ENCODE results near the gene AP5Z1.

The AP5Z1 gene

DNA sequence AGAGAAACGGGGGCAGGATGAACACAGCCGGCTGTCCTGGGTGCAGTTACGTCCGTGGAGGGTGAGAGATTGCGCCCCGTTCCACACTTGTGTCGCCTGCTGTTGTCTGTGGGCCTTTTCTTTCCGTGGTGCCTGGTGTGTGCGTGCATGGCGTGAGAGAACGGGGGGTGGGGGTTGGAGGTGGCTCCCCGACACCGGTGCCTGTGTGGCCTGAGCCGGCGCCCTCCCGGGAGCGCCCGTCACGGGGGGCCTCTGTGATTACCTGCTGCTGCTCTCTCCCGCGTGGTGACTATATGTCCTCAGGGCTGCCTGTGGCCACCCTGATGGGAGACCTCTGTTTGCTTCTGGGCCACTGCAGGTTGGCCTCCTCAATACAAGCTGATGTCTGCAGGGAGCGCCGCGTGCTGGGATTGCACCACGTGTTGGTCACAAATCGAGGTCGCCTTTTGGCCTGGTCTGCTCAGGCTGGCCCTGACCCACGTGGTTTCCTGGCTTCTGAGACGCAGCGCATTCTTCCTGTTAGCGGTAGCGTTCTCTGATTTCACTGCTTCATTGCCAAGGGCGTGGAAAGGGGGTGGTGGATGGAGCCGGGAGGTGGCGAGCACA, 10.9 kb upstream of the AP5Z1 start:
- Histone ChIP-seq H3K4me2 (no peak overlapping the region), H3K36me3 (peaks cover 93% of the 10 kb centered on the region), H3K9me3 (no peaks in the 10 kb centered on the region), H3K4me1 (0 out of 2 replicates have a peak, but pooled peaks cover 1% of the 10 kb centered on the region), H3K9ac (no peak overlapping the region), H3K27me3 (no peaks in the 10 kb centered on the region), H3K4me3 (no peak overlapping the region), H4K20me1 (peaks cover 80% of the 10 kb centered on the region), H3K27ac (no peak overlapping the region)
- TF ChIP-seq Cebpa-rat (IDR thresholded peaks at IDR 0.05): no peak

GRCh38 chr7:4765776-4766490, 9.5 kb upstream of the AP5Z1 start:
- no peak overlapping the region for H3K4me3 ChIP-seq
- no peak for TF ChIP-seq Cebpa-rat (IDR thresholded peaks at IDR 0.05)
- no peak overlapping the region for H3K27ac ChIP-seq
- peaks cover 79% of the 10 kb centered on the region for H3K36me3 ChIP-seq
- no peak overlapping the region for H3K9ac ChIP-seq
- H3K4me2 ChIP-seq: no peak overlapping the region
- no peaks in the 10 kb centered on the region for H3K9me3 ChIP-seq
- H3K4me1 ChIP-seq: 0 out of 2 replicates have a peak, but pooled peaks cover 6% of the 10 kb centered on the region
- H3K27me3 ChIP-seq: no peaks in the 10 kb centered on the region
- peaks cover 93% of the 10 kb centered on the region for H4K20me1 ChIP-seq

- H3K27me3 ChIP-seq: no peaks in the 10 kb centered on the region
- no peak for TF ChIP-seq Cebpa-rat (IDR thresholded peaks at IDR 0.05)
- no peak overlapping the region for H3K4me2 ChIP-seq
- H3K27ac ChIP-seq: no peak overlapping the region
- H3K36me3 ChIP-seq: peaks cover 75% of the 10 kb centered on the region
- H4K20me1 ChIP-seq: peaks cover 86% of the 10 kb centered on the region
- no peak overlapping the region for H3K4me3 ChIP-seq
- 0 out of 2 replicates have a peak, but pooled peaks cover 6% of the 10 kb centered on the region for H3K4me1 ChIP-seq
- no peaks in the 10 kb centered on the region for H3K9me3 ChIP-seq
- H3K9ac ChIP-seq: no peak overlapping the region
Observed at GRCh38 chr7:4766666-4767519, 8.5 kb upstream of the AP5Z1 start.

GRCh38 chr7:4768597-4769569, 6.5 kb upstream of the AP5Z1 start:
- TF ChIP-seq Cebpa-rat (IDR thresholded peaks at IDR 0.05): no peak
- H3K4me3 ChIP-seq: no peak overlapping the region
- no peak overlapping the region for H3K4me2 ChIP-seq
- no peak overlapping the region for H3K9ac ChIP-seq
- no peaks in the 10 kb centered on the region for H3K9me3 ChIP-seq
- peaks cover 6% of the 10 kb centered on the region; the same call in 1 of the 2 replicates for H3K4me1 ChIP-seq
- no peaks in the 10 kb centered on the region for H3K27me3 ChIP-seq
- peaks cover 66% of the 10 kb centered on the region for H4K20me1 ChIP-seq
- peaks cover 64% of the 10 kb centered on the region for H3K36me3 ChIP-seq
- no peak overlapping the region; the same call in 1 of the 2 replicates for H3K27ac ChIP-seq

GRCh38 chr7:4769761-4770160, 5.7 kb upstream of the AP5Z1 start:
- H3K4me3 ChIP-seq: no peak overlapping the region
- H3K27ac ChIP-seq: no peak overlapping the region
- no peaks in the 10 kb centered on the region for H3K27me3 ChIP-seq
- peaks cover 55% of the 10 kb centered on the region for H3K36me3 ChIP-seq
- no peaks in the 10 kb centered on the region for H3K9me3 ChIP-seq
- H3K4me1 ChIP-seq: peaks cover 15% of the 10 kb centered on the region
- peaks cover 58% of the 10 kb centered on the region for H4K20me1 ChIP-seq
- no peak overlapping the region for H3K4me2 ChIP-seq
- no peak for TF ChIP-seq Cebpa-rat (IDR thresholded peaks at IDR 0.05)
- no peak overlapping the region for H3K9ac ChIP-seq

DNA sequence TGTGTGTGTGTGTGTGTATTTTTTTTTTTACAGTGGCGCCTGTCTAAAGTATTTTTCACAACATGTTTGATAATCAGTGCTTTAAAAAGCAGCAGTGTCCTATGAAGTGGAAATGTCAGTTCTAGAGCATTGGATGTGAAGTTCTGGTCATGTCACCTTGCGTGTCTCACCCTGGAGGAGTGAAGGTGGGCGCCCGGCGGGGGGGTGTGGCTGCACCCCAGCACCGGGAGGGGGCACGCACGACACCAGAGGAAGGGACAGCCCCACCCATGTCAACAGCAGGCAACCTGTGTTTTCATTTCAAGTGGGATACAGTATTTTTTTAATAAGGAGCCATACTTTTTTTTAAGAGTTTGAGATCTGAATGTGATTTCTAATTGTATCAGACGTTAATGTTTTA, 4.5 kb upstream of the AP5Z1 start:
- Histone ChIP-seq H3K9me3 (no peaks in the 10 kb centered on the region), H4K20me1 (peaks cover 48% of the 10 kb centered on the region), H3K4me2 (no peak overlapping the region), H3K9ac (no peak overlapping the region), H3K36me3 (peaks cover 44% of the 10 kb centered on the region), H3K4me3 (no peak overlapping the region), H3K27ac (no peak overlapping the region), H3K4me1 (peaks cover 16% of the 10 kb centered on the region), H3K27me3 (no peaks in the 10 kb centered on the region)
- no peak for TF ChIP-seq Cebpa-rat (IDR thresholded peaks at IDR 0.05)

- peaks cover 37% of the 10 kb centered on the region for H3K36me3 ChIP-seq
- no peak overlapping the region for H3K4me2 ChIP-seq
- no peak for TF ChIP-seq Cebpa-rat (IDR thresholded peaks at IDR 0.05)
- no peak overlapping the region for H3K27ac ChIP-seq
- no peaks in the 10 kb centered on the region for H3K9me3 ChIP-seq
- H4K20me1 ChIP-seq: peaks cover 48% of the 10 kb centered on the region
- no peak overlapping the region for H3K4me3 ChIP-seq
- H3K4me1 ChIP-seq: peaks cover 24% of the 10 kb centered on the region
- H3K27me3 ChIP-seq: no peaks in the 10 kb centered on the region
- no peak overlapping the region for H3K9ac ChIP-seq
Observed at GRCh38 chr7:4771737-4772136, 3.7 kb upstream of the AP5Z1 start.

- no peak overlapping the region for H3K9ac ChIP-seq
- no peaks in the 10 kb centered on the region for H3K27me3 ChIP-seq
- peaks cover 37% of the 10 kb centered on the region for H3K36me3 ChIP-seq
- H3K4me3 ChIP-seq: no peak overlapping the region
- TF ChIP-seq Cebpa-rat (IDR thresholded peaks at IDR 0.05): no peak
- no peaks in the 10 kb centered on the region for H3K9me3 ChIP-seq
- peaks cover 47% of the 10 kb centered on the region for H4K20me1 ChIP-seq
- no peak overlapping the region for H3K27ac ChIP-seq
- peaks cover 28% of the 10 kb centered on the region for H3K4me1 ChIP-seq
- H3K4me2 ChIP-seq: no peak overlapping the region
Observed at GRCh38 chr7:4772306-4772705, 3.1 kb upstream of the AP5Z1 start.

GRCh38 chr7:4774007-4774406, 1.4 kb upstream of the AP5Z1 start:
- no peak for TF ChIP-seq Cebpa-rat (IDR thresholded peaks at IDR 0.05)
- Histone ChIP-seq H3K36me3 (peaks cover 36% of the 10 kb centered on the region), H3K9me3 (no peaks in the 10 kb centered on the region), H3K27ac (peak overlapping the region; percentile 92; the same call in 1 of the 2 replicates), H3K4me1 (peaks cover 32% of the 10 kb centered on the region), H3K4me3 (no peak overlapping the region), H3K27me3 (no peaks in the 10 kb centered on the region), H4K20me1 (peaks cover 47% of the 10 kb centered on the region), H3K4me2 (peak overlapping the region; percentile 96), H3K9ac (no peak overlapping the region; the same call in 1 of the 2 replicates)
